Thyroid gland (tissue), 4 donors: Measurements from ENCODE around the gene BMS1. TPM values are rescaled to one million over a fixed set of nuclear protein-coding genes. Genes with fewer than 3 reads are reported as not detected.
A peak's percentile ranks its signal among the peaks of the same experiment; 100 is the strongest.
"Not testable (repeated sequence)": the region's sequence is repeated elsewhere in the genome, so short reads cannot be mapped to it uniquely, and the experiment has no call there.

ENCODE experiments used
- DNase-seq, 2 donors: peaks; one replicate each; pipeline ENCODE4 v3.0.0-alpha.2; 2019
- H3K27ac ChIP-seq, 3 donors: fragments of 200-600 bp; sonication (generic); 1 replicate in 2 of 3; 2 replicates in 1 of 3; pipeline ENCODE4 v1.5.1; 2016 to 2019; ENCODE audit warnings: mild to moderate bottlenecking in 1 of 3, moderate library complexity in 1 of 3
- H3K27me3 ChIP-seq: fragments of 200-600 bp; sonication (generic); one replicate; pipeline ENCODE4 v1.5.1; 2019
- H3K36me3 ChIP-seq, 2 donors: fragments of 200-600 bp; sonication (generic); one replicate each; pipeline ENCODE4 v1.5.1; 2016 to 2019
- H3K4me1 ChIP-seq, 2 donors: fragments of 200-600 bp; sonication (generic); one replicate each; pipeline ENCODE4 v1.5.1; 2017 to 2019
- H3K4me3 ChIP-seq, 3 donors: fragments of 200-600 bp; sonication (generic); replicated peaks in 1 of 3; 1 replicate in 2 of 3; 2 replicates in 1 of 3; pipeline ENCODE4 v1.5.1; 2016; ENCODE audit warnings: mild to moderate bottlenecking in 1 of 3
- H3K9me3 ChIP-seq: fragments of 200-600 bp; sonication (generic); one replicate; pipeline ENCODE4 v1.5.1; 2017
- POLR2A ChIP-seq, 2 donors: fragments of 450-650 bp; IDR thresholded peaks; one replicate each; pipeline ENCODE4 v1.6.1; 2017; ENCODE audit warnings: antibody characterized with exemption in 2 of 2, mild to moderate bottlenecking in 2 of 2, moderate library complexity in 1 of 2
- WGBS, 2 donors: methylation state at CpG; one replicate each; pipeline ENCODE4 v1.1.5; 2017; 5-methylcytosine and 5-hydroxymethylcytosine counted together
- intact Hi-C: fragments of 100-400 bp; cut with DNase I; formaldehyde crosslinking; loops from one replicate; pipeline ENCODE4 v1.15.1; 2023
- total RNA-seq, 4 donors: library from RNA; depleted of rRNA; stranded (reverse); fragments of >200 nt; gene quantifications; one replicate each; pipeline ENCODE4 v1.2.3, GENCODE V29; 2016
- TF ChIP-seq, protein P1 (sequence below), 6 experiments: fragments of 200-600 bp in 3 of 6; fragments of 450-650 bp in 3 of 6; sonication (generic) in 3 of 6; IDR thresholded peaks; one replicate each; pipeline ENCODE4 v1.5.1; 2016 to 2019; ENCODE audit warnings: antibody characterized with exemption in 6 of 6, mild to moderate bottlenecking in 2 of 6, inconsistent platforms in 1 of 6, moderate library complexity in 1 of 6

Gene BMS1
- total RNA-seq, 4 donors from 2014 or later = 12.6 to 19.1 (median 15.8) TPM

DNA sequence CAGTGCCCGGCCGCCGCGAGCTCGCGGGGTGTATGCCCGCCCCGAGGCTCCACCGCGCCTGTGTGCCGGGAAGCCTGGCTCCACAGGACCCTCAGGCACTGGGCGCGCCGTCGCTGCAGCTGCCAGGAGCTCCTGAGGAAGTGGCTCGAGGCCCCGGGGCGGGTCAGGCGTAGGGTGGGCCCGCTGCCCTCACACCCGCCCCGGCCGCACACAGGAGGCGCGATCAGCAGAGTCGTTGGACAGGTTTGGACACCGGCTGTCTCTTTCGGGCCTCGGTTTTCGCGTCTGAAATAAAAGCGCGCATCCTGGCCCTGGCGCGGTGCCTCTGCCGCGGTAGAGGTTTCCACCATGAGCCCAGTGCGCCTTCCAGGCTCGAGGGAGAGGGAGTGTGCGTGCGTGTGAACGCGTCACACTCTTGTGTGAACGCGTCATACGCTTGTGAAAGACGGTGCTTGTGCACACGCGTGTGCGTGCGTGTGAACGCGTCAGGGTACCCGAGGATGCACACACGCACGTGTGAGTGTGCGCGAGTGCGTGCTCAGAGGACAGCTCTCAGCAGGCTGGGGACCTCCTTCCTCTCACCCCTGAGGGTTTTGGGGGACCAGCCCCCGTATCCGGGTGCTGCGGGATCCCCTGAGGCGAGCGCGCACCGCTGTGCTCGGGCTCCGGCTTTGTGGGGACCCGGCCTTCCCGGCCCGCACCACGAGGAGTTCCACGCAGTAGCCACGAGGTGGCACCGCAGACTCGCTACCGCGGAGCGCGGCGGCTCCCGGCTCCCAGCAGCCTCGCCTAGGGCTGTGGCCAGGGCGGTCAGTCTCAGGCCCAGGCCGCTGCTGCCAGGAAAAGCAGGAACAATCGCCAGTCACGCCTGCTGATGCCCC lies 83.8 kb downstream of the BMS1 start:
- no peak overlapping the region for H3K4me3 ChIP-seq

DNA sequence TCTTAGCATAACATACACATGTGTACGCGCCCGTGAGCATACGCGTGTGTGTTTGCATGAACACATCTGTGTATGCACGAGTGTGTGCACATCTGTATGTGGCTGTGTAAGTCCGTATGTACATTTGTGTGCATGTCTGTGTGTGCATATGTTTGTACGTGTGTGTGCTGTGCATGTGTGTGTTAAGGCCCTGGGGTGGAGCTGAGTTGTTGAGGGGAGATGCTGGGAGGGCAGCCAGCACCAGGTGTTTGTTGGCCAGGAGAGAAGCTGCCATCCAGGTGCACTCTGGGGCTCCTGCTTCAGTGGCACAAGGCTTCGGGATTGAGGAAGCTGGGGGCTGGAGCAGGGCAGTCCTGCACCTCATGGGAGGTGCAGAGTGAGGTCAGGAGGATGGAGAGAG lies 85.0 kb downstream of the BMS1 start:
- TF ChIP-seq, protein P1, sequence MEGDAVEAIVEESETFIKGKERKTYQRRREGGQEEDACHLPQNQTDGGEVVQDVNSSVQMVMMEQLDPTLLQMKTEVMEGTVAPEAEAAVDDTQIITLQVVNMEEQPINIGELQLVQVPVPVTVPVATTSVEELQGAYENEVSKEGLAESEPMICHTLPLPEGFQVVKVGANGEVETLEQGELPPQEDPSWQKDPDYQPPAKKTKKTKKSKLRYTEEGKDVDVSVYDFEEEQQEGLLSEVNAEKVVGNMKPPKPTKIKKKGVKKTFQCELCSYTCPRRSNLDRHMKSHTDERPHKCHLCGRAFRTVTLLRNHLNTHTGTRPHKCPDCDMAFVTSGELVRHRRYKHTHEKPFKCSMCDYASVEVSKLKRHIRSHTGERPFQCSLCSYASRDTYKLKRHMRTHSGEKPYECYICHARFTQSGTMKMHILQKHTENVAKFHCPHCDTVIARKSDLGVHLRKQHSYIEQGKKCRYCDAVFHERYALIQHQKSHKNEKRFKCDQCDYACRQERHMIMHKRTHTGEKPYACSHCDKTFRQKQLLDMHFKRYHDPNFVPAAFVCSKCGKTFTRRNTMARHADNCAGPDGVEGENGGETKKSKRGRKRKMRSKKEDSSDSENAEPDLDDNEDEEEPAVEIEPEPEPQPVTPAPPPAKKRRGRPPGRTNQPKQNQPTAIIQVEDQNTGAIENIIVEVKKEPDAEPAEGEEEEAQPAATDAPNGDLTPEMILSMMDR (IDR thresholded peaks at IDR 0.05) = no peak
- H3K4me3 ChIP-seq = no peak overlapping the region
- peaks cover 0 to 3% of the 10 kb centered on the region in 2 donors for H3K4me1 ChIP-seq
- H3K36me3 ChIP-seq = no peaks in the 10 kb centered on the region
- peaks cover 3% of the 10 kb centered on the region for H3K27me3 ChIP-seq
- intact Hi-C loops = loop anchor here (2.0 kb wide), 1 partner anchor 237 kb away; no protein-coding TSS in a partner anchor
- DNase-seq = no peak
- 94% methylated on average over 9 of the region's 9 CpGs for WGBS, 2 donors
- no peaks in the 10 kb centered on the region for H3K9me3 ChIP-seq
- no peak overlapping the region for H3K27ac ChIP-seq

More for the DNA sequence above, 83.8 kb downstream of the BMS1 start:
- H3K36me3 ChIP-seq = no peaks in the 10 kb centered on the region
- intact Hi-C loops = loop anchor here (2.0 kb wide), 1 partner anchor 238 kb away; no protein-coding TSS in a partner anchor
- no peaks in the 10 kb centered on the region for H3K9me3 ChIP-seq
- H3K4me1 ChIP-seq = peaks cover 0 to 3% of the 10 kb centered on the region in 2 donors
- H3K27ac ChIP-seq = no peak overlapping the region
- peaks cover 3% of the 10 kb centered on the region for H3K27me3 ChIP-seq
- TF ChIP-seq POLR2A (IDR thresholded peaks at IDR 0.05) = no peak
- TF ChIP-seq, protein P1 (IDR thresholded peaks at IDR 0.05) = peak; percentile 24 to 72 (median 44)
- DNase-seq = peak; percentile 73 to 78
- WGBS, 2 donors = 0 to 2% methylated on average over 11 to 39 of the region's 87 CpGs

DNA sequence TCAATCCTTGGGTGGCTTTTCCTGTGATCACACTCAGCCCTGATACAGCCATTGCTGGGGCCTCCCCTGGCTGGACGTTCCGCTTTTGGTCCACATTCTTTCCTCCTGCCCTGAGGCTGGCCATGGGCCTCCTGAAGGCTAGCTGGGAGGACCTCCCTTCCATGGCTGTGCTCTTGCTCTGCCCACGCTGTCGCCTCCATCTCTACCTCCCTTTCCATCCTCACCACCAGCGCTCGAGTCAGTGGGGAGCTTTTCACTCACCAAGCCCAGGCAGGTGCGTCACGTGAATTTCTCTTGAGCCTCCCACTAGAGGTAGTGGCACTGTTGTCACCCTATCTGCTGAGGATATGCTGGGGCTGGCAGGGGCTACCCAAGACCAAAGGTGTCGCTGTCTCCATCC lies 85.9 kb downstream of the BMS1 start:
- intact Hi-C loops = no loop called here
- no peak for DNase-seq
- no peak overlapping the region for H3K4me3 ChIP-seq
- H3K27ac ChIP-seq = no peak overlapping the region
- no peaks in the 10 kb centered on the region for H3K9me3 ChIP-seq
- peaks cover 3% of the 10 kb centered on the region for H3K27me3 ChIP-seq
- H3K36me3 ChIP-seq = no peaks in the 10 kb centered on the region
- peaks cover 0 to 3% of the 10 kb centered on the region in 2 donors for H3K4me1 ChIP-seq
- TF ChIP-seq, protein P1 (IDR thresholded peaks at IDR 0.05) = no peak
- TF ChIP-seq POLR2A (IDR thresholded peaks at IDR 0.05) = no peak
- 83 to 91% methylated on average over 9 of the region's 9 CpGs for WGBS, 2 donors

DNA sequence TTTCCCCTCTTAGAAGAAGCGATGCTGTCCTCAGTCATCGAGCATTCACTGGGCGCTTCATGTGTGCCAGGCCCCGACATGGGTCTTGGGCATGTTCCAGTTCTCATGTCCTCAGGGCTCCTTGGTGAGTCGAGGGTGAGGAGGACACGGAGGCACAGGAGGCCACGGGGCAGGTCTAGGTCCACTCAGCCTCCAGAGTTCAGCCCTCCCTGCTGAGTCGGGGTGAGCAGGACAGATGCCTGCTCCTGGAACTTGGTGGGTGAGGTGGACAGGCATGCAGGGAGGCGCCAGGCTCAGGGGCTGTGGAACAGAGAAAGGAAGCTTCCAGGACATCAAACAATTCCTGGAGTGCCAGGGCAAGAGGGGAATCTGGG lies 87.4 kb downstream of the BMS1 start:
- intact Hi-C loops = no loop called here
- no peaks in the 10 kb centered on the region for H3K36me3 ChIP-seq
- TF ChIP-seq POLR2A (IDR thresholded peaks at IDR 0.05) = no peak
- TF ChIP-seq, protein P1 (IDR thresholded peaks at IDR 0.05) = no peak
- DNase-seq = no peak
- peaks cover 3% of the 10 kb centered on the region for H3K27me3 ChIP-seq
- H3K27ac ChIP-seq = no peak overlapping the region
- no peaks in the 10 kb centered on the region for H3K9me3 ChIP-seq
- peaks cover 0 to 3% of the 10 kb centered on the region in 2 donors for H3K4me1 ChIP-seq
- 94 to 95% methylated on average over 9 of the region's 9 CpGs for WGBS, 2 donors
- no peak overlapping the region for H3K4me3 ChIP-seq

DNA sequence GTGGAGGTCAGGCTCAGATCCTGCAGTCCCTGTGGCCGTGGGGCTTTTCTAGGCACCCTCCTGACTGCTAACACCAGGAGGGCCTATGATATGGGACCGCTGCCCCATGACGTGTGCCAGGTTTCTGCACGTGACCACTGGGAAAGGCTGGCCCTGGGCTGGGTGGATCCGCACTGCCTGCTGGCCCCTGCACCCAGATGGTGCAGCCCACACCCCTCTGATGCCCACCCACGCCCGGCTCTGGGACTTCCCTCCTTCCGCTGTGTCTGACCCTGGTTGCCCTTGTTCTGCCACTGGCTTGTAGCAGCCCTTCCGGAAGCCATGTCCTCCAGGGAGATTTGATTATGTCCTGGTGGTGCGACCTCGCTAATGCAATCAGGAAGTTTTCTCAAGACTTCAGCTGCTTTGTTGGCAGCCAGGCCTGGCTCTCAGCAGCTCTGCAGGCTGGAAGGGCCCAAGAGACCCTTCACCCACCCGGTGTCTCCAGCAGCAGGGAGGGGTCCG lies 88.6 kb downstream of the BMS1 start:
- 28 to 55% methylated on average over 8 to 10 of the region's 13 CpGs for WGBS, 2 donors
- H3K27ac ChIP-seq, intact Hi-C loops: not testable (repeated sequence)

More for the DNA sequence above, 88.6 kb downstream of the BMS1 start:
- not testable (repeated sequence) for H3K4me3 ChIP-seq, H3K36me3 ChIP-seq, H3K9me3 ChIP-seq, H3K4me1 ChIP-seq, H3K27me3 ChIP-seq, DNase-seq
